ENCODE data around the gene CATSPER1.

CATSPER1 gene

DNA sequence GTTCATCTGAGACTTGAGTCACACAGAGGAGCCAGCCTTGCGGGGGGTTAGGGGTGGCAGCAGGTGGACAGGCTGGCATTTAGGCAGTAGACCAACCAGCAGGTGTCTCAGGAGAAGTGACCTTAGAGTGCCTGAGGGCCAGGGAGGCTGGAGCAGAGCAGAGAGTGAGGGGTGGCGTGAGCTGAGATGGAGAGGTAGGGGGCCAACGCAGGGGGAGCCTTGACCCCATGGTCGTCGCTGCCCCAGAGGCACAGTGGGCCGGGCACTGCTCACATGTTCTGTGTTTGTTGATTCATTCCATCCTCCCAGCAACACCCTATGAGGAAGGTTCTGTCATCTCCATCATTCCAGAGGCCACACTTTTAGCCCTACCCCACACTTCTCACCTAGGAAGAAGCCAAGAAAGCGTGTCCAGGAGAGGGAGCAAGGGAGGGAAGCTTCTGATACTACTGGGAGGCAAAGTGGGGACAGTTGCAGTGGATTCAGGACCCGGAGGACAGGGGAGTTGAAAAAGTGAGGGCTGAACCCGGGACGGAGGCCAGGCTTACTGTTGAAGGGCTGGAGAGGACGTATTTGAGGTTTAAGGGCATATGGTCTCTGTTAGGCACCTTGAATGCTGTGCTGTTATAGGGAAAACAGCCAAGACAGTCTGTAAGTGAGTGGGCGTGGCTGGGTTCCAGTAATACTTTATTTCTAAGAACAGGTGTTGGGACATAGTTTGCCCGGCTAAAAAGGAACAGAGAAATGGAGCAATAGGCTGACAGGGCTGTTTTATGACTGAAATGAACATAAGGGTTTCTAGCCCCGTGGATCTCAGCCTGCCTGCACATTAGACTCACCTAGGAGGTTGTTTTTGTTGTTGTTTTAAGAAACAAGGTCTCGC, 57.4 kb downstream of the CATSPER1 start:
- DNase-seq (ENCODE audit: low read depth in 2 of 2): no peak

DNA sequence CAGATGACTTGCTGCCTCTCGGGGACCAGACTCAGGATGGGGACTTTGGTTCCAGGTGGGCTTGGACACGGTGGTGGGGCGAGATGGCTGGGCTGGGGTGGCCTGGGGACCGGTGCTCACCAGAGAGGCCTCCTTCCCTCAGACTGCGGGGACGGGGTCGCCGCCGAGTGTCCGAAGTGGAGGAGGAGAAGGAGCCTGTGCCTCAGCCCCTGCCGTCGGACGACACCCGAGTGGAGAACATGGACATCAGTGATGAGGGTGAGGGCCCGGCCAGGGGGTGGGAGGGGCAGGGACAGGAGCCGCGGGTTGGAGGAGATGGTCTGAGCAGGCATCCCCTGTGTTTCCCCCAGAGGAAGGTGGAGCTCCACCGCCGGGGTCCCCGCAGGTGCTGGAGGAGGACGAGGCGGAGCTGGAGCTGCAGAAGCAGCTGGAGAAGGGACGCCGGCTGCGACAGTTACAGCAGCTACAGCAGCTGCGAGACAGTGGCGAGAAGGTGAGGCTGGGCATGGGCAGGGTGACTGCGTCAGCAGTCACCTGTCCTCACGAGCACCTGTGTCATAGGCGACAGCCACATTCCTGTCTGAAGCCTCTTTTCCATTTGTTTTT, 58.8 kb downstream of the CATSPER1 start:
- no peak for DNase-seq (ENCODE audit: low read depth in 2 of 2)

All from stimulated activated CD4-positive, alpha-beta T cell treated with anti-CD3 and anti-CD28 coated beads, Interleukin-4, amount 100 ng/mL, for 48 hours (primary cell).